ENCODE measurements around the gene GRIK1. TPM values are rescaled to one million over a fixed set of nuclear protein-coding genes. Genes with fewer than 3 reads are reported as not detected.

Gene GRIK1
- total RNA-seq, 1 experiment from 2014 or later, result not detected

GRCh38 chr21:29825936-29826335 lies 113.9 kb downstream of the GRIK1 start:
- Histone ChIP-seq H3K9me3 (ENCODE audit: insufficient read depth, low read depth) (no peaks in the 10 kb centered on the region), H3K27ac (no peak overlapping the region), H3K79me2 (ENCODE audit: low read depth) (no peaks in the 10 kb centered on the region), H3K27me3 (ENCODE audit: insufficient read depth, low read depth) (no peaks in the 10 kb centered on the region), H3K4me1 (replicated peaks; ENCODE audit: insufficient read depth) (no peaks in the 10 kb centered on the region), H4K20me1 (ENCODE audit: insufficient read depth) (no peaks in the 10 kb centered on the region), H3K36me3 (ENCODE audit: low read depth) (no peaks in the 10 kb centered on the region), H3K4me2 (no peak overlapping the region), H3K9me2 (ENCODE audit: insufficient read depth) (no peaks in the 10 kb centered on the region), H3K4me3 (no peak overlapping the region), H2AFZ (no peak overlapping the region), H3F3A (ENCODE audit: insufficient read depth, low read depth) (no peaks in the 10 kb centered on the region)
- TF ChIP-seq EZH2 (IDR thresholded peaks at IDR 0.05; ENCODE audit: low read depth) (no peak), CTCF (conservative IDR thresholded peaks at IDR 0.05) (no peak)
- intact Hi-C loops (cut with micrococcal nuclease; ENCODE audit: unreplicated experiment), result no loop called here
- CTCF ChIA-PET, result no interaction called here
- DNase-seq, result no peak
- BruUV-seq (replicated peaks), result no TSS peak
- POLR2A ChIA-PET (ENCODE audit: unreplicated experiment), result no interaction called here

GRCh38 chr21:29825345-29825744 lies 114.5 kb downstream of the GRIK1 start:
- Histone ChIP-seq H3K36me3 (ENCODE audit: low read depth) (no peaks in the 10 kb centered on the region), H3K9me2 (ENCODE audit: insufficient read depth) (no peaks in the 10 kb centered on the region), H3K79me2 (ENCODE audit: low read depth) (no peaks in the 10 kb centered on the region), H3K4me3 (no peak overlapping the region), H3K4me2 (no peak overlapping the region), H3F3A (ENCODE audit: insufficient read depth, low read depth) (no peaks in the 10 kb centered on the region), H4K20me1 (ENCODE audit: insufficient read depth) (no peaks in the 10 kb centered on the region), H3K27me3 (ENCODE audit: insufficient read depth, low read depth) (no peaks in the 10 kb centered on the region), H3K4me1 (replicated peaks; ENCODE audit: insufficient read depth) (no peaks in the 10 kb centered on the region), H2AFZ (no peak overlapping the region), H3K9me3 (ENCODE audit: insufficient read depth, low read depth) (no peaks in the 10 kb centered on the region), H3K27ac (no peak overlapping the region)
- TF ChIP-seq CTCF (conservative IDR thresholded peaks at IDR 0.05) (no peak), EZH2 (IDR thresholded peaks at IDR 0.05; ENCODE audit: low read depth) (no peak)
- intact Hi-C loops (cut with micrococcal nuclease; ENCODE audit: unreplicated experiment), result no loop called here
- BruUV-seq (replicated peaks), result no TSS peak
- ChIA-PET POLR2A (ENCODE audit: unreplicated experiment) (no interaction called here), CTCF (interaction anchor here (0.6 kb wide), 1 partner anchor 1354 kb away, joined by 12 read pairs; no protein-coding TSS in a partner anchor)
- DNase-seq, result no peak

- no peak overlapping the region for H3K4me3 ChIP-seq
- H3K79me2 ChIP-seq (ENCODE audit: low read depth), result no peaks in the 10 kb centered on the region
- no TSS peak for BruUV-seq (replicated peaks)
- ChIA-PET POLR2A (ENCODE audit: unreplicated experiment) (no interaction called here), CTCF (no interaction called here)
- TF ChIP-seq EZH2 (IDR thresholded peaks at IDR 0.05; ENCODE audit: low read depth) (no peak), CTCF (conservative IDR thresholded peaks at IDR 0.05) (no peak)
- no peak overlapping the region for H3K27ac ChIP-seq
- H4K20me1 ChIP-seq (ENCODE audit: insufficient read depth), result no peaks in the 10 kb centered on the region
- H3F3A ChIP-seq (ENCODE audit: insufficient read depth, low read depth), result no peaks in the 10 kb centered on the region
- no peak for DNase-seq
- H3K27me3 ChIP-seq (ENCODE audit: insufficient read depth, low read depth), result no peaks in the 10 kb centered on the region
- intact Hi-C loops (cut with micrococcal nuclease; ENCODE audit: unreplicated experiment), result no loop called here
- H3K4me2 ChIP-seq, result no peak overlapping the region
- no peaks in the 10 kb centered on the region for H3K9me3 ChIP-seq (ENCODE audit: insufficient read depth, low read depth)
- no peaks in the 10 kb centered on the region for H3K9me2 ChIP-seq (ENCODE audit: insufficient read depth)
- no peaks in the 10 kb centered on the region for H3K4me1 ChIP-seq (replicated peaks; ENCODE audit: insufficient read depth)
- no peak overlapping the region for H2AFZ ChIP-seq
- no peaks in the 10 kb centered on the region for H3K36me3 ChIP-seq (ENCODE audit: low read depth)
Measured at GRCh38 chr21:29822064-29822463, 117.7 kb downstream of the GRIK1 start.

Measured in PC-9 (cell line).